Thyroid gland (tissue), 4 donors: Measurements from ENCODE around the gene RNF31. TPM values are rescaled to one million over a fixed set of nuclear protein-coding genes. Genes with fewer than 3 reads are reported as not detected.

ENCODE experiments used
- DNase-seq, 2 donors: peaks; one replicate each; pipeline ENCODE4 v3.0.0-alpha.2; 2019
- H3K27ac ChIP-seq, 3 donors: fragments of 200-600 bp; sonication (generic); 1 replicate in 2 of 3; 2 replicates in 1 of 3; pipeline ENCODE4 v1.5.1; 2016 to 2019; ENCODE audit warnings: mild to moderate bottlenecking in 1 of 3, moderate library complexity in 1 of 3
- H3K27me3 ChIP-seq: fragments of 200-600 bp; sonication (generic); one replicate; pipeline ENCODE4 v1.5.1; 2019
- H3K36me3 ChIP-seq, 2 donors: fragments of 200-600 bp; sonication (generic); one replicate each; pipeline ENCODE4 v1.5.1; 2016 to 2019
- H3K4me1 ChIP-seq, 2 donors: fragments of 200-600 bp; sonication (generic); one replicate each; pipeline ENCODE4 v1.5.1; 2017 to 2019
- H3K4me3 ChIP-seq, 3 donors: fragments of 200-600 bp; sonication (generic); replicated peaks in 1 of 3; 1 replicate in 2 of 3; 2 replicates in 1 of 3; pipeline ENCODE4 v1.5.1; 2016; ENCODE audit warnings: mild to moderate bottlenecking in 1 of 3
- H3K9me3 ChIP-seq: fragments of 200-600 bp; sonication (generic); one replicate; pipeline ENCODE4 v1.5.1; 2017
- POLR2A ChIP-seq, 2 donors: fragments of 450-650 bp; IDR thresholded peaks; one replicate each; pipeline ENCODE4 v1.6.1; 2017; ENCODE audit warnings: antibody characterized with exemption in 2 of 2, mild to moderate bottlenecking in 2 of 2, moderate library complexity in 1 of 2
- WGBS, 2 donors: methylation state at CpG; one replicate each; pipeline ENCODE4 v1.1.5; 2017; 5-methylcytosine and 5-hydroxymethylcytosine counted together
- intact Hi-C: fragments of 100-400 bp; cut with DNase I; formaldehyde crosslinking; loops from one replicate; pipeline ENCODE4 v1.15.1; 2023
- total RNA-seq, 4 donors: library from RNA; depleted of rRNA; stranded (reverse); fragments of >200 nt; gene quantifications; one replicate each; pipeline ENCODE4 v1.2.3, GENCODE V29; 2016
- TF ChIP-seq, protein P1 (sequence below), 6 experiments: fragments of 200-600 bp in 3 of 6; fragments of 450-650 bp in 3 of 6; sonication (generic) in 3 of 6; IDR thresholded peaks; one replicate each; pipeline ENCODE4 v1.5.1; 2016 to 2019; ENCODE audit warnings: antibody characterized with exemption in 6 of 6, mild to moderate bottlenecking in 2 of 6, inconsistent platforms in 1 of 6, moderate library complexity in 1 of 6

Gene RNF31
- total RNA-seq, result 100 to 1,000 TPM in 1 of 4 donors, 10 to 100 TPM in 3; 30.6 to 106 (median 67.6) TPM

DNA sequence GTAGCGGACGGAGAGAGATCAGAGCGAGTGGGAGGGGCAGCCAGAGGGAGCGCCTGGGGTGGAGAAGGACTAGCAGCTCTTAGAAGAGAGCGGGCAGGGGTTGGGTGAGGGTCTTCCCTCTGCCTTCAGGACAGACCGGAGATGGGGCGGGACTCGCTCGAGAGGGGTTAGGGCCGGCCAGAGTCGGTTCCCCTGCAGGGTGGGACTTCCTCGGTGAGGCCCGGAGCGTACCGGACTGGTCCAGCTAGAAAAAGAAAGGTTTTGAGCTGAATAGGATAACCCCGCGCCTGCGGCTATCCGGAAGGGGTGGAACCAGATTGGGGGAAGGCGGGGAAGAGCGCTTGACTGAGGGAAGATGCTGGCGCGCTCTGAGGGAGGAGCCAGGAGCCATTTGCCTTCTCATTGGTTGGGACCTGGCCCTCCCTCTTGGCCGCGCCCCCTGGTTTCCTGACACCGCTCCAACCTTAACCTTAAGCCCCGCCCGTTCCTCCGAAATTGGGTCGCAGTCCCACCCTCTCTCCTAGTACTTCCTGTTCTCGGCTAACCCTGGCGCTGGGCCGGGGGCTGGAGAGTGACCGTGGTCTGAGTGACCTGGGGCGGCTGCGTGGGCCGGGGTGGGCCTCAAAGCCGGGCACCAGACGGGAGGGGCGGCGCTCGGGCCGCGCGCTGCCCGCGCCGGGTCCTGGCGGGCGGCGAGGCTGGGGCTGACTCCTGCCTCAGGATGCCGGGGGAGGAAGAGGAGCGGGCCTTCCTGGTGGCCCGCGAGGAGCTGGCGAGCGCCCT lies at the start of gene RNF31:
Gene RNF31 (plus strand): TSS at position 521 of the 783 bp plus-strand sequence. CDS start 201 bp downstream, at position 722.
- peak within 1 kb of the TSS; percentile 58 to 83 (median 83) for H3K4me3 ChIP-seq
- H3K36me3 ChIP-seq, result peaks cover 22 to 23% of the 10 kb centered on the region in 2 donors
- H3K27me3 ChIP-seq, result no peaks in the 10 kb centered on the region
- no peaks in the 10 kb centered on the region for H3K9me3 ChIP-seq
- intact Hi-C loops, result no loop called here
- peak within 1 kb of the TSS; percentile 37 to 75 (median 70) for H3K27ac ChIP-seq
- 0 to 1% methylated on average over 19 to 32 of the region's 57 CpGs for WGBS, 2 donors
- peak in 1 of 2 donors; percentile 59 for TF ChIP-seq POLR2A (IDR thresholded peaks at IDR 0.05)
- TF ChIP-seq, protein P1, sequence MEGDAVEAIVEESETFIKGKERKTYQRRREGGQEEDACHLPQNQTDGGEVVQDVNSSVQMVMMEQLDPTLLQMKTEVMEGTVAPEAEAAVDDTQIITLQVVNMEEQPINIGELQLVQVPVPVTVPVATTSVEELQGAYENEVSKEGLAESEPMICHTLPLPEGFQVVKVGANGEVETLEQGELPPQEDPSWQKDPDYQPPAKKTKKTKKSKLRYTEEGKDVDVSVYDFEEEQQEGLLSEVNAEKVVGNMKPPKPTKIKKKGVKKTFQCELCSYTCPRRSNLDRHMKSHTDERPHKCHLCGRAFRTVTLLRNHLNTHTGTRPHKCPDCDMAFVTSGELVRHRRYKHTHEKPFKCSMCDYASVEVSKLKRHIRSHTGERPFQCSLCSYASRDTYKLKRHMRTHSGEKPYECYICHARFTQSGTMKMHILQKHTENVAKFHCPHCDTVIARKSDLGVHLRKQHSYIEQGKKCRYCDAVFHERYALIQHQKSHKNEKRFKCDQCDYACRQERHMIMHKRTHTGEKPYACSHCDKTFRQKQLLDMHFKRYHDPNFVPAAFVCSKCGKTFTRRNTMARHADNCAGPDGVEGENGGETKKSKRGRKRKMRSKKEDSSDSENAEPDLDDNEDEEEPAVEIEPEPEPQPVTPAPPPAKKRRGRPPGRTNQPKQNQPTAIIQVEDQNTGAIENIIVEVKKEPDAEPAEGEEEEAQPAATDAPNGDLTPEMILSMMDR (IDR thresholded peaks at IDR 0.05), result no peak
- peak; percentile 99 for DNase-seq
- peaks cover 19% of the 10 kb centered on the region in 2 donors for H3K4me1 ChIP-seq

DNA sequence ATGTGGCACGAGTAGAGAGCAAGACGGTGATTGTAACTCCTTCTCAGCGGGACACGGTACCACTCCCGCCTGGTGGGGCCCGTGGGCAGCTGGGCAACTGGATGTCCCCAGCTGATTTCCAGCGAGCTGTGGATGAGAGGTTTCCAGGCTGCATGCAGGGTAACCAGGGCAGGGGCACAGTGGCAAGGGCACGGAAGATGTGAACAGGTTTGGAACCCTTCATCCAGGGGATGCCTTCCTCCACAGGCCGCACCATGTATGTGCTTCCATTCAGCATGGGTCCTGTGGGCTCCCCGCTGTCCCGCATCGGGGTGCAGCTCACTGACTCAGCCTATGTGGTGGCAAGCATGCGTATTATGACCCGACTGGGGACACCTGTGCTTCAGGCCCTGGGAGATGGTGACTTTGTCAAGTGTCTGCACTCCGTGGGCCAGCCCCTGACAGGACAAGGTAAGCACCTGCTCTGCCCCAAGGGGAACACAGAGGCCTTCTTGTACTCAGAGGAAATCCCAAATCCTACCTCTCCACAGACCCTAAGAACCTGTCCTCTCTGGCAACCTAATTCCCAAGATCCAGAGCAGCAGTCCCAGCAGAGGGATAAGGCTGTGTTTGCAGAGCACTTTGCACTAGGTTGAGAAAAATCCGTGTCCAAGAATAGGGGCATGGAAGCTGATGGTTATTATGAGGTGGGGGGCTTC lies 48.9 kb upstream of the RNF31 start:
- H3K4me1 ChIP-seq, result peaks cover 10 to 17% of the 10 kb centered on the region in 2 donors
- no peaks in the 10 kb centered on the region for H3K27me3 ChIP-seq
- no peaks in the 10 kb centered on the region for H3K9me3 ChIP-seq
- 88 to 99% methylated on average over 10 to 15 of the region's 16 CpGs for WGBS, 2 donors
- peaks cover 0 to 18% of the 10 kb centered on the region in 2 donors for H3K36me3 ChIP-seq
- intact Hi-C loops, result no loop called here
- no peak for DNase-seq
- TF ChIP-seq POLR2A (IDR thresholded peaks at IDR 0.05), result no peak
- TF ChIP-seq, protein P1 (IDR thresholded peaks at IDR 0.05), result no peak
- H3K4me3 ChIP-seq, result no peak overlapping the region
- H3K27ac ChIP-seq, result no peak overlapping the region

DNA sequence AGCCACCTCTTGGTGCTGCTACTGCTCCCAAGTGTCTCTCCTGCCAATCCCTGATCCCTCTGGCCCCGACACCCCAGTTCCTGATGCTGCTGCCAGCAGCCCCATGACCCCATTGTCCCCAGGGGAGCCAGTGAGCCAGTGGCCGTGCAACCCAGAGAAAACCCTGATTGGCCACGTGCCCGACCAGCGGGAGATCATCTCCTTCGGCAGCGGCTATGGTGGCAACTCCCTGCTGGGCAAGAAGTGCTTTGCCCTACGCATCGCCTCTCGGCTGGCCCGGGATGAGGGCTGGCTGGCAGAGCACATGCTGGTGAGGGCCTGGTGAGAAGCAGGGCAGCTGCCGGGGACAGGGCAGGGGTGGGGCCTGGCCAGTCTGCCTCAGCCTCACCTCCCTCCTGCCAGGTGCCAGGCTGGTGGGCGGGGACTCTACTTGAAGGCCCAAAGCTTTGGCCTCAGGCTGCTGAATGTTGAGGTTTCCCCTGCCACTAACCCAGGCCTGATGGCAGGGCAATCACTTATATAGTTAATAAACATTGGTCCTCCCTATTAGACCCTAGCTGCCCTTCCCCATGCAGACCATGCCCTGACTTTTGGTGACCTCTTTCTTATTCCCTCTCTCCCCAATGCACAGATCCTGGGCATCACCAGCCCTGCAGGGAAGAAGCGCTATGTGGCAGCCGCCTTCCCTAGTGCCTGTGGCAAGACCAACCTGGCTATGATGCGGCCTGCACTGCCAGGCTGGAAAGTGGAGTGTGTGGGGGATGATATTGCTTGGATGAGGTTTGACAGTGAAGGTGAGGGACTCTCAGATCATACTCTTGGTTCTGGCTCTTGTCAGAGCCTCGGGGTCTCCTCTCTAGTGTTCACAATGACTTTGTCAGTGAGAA lies 48.1 kb upstream of the RNF31 start:
- Histone ChIP-seq H3K4me3 (no peak overlapping the region), H3K4me1 (peaks cover 10 to 13% of the 10 kb centered on the region in 2 donors), H3K9me3 (no peaks in the 10 kb centered on the region), H3K27me3 (no peaks in the 10 kb centered on the region), H3K36me3 (peaks cover 0 to 18% of the 10 kb centered on the region in 2 donors), H3K27ac (no peak overlapping the region)
- no peak for TF ChIP-seq POLR2A (IDR thresholded peaks at IDR 0.05)
- TF ChIP-seq, protein P1 (IDR thresholded peaks at IDR 0.05), result no peak
- intact Hi-C loops, result no loop called here
- DNase-seq, result peak; percentile 15 to 26
- WGBS, 2 donors, result 95% methylated on average over 5 to 7 of the region's 17 CpGs

- no peaks in the 10 kb centered on the region for H3K27me3 ChIP-seq
- no peak overlapping the region for H3K27ac ChIP-seq
- WGBS, 2 donors, result 87 to 93% methylated on average over 4 of the region's 4 CpGs
- intact Hi-C loops, result no loop called here
- H3K9me3 ChIP-seq, result no peaks in the 10 kb centered on the region
- peaks cover 0 to 18% of the 10 kb centered on the region in 2 donors for H3K36me3 ChIP-seq
- TF ChIP-seq POLR2A (IDR thresholded peaks at IDR 0.05), result no peak
- TF ChIP-seq, protein P1 (IDR thresholded peaks at IDR 0.05), result no peak
- DNase-seq, result no peak
- H3K4me1 ChIP-seq, result peaks cover 5 to 6% of the 10 kb centered on the region in 2 donors
- H3K4me3 ChIP-seq, result no peak overlapping the region
Observed at GRCh38 chr14:24100197-24100981, 46.9 kb upstream of the RNF31 start.
